Astrocyte (in vitro differentiated cells and primary cell): ENCODE measurements around the gene TATDN2.

Experiments
- CTCF ChIP-seq: IDR thresholded peaks from 2 replicates; pipeline ENCODE4 v1.5.1; 2011; ENCODE audit warnings: low read depth, mild to moderate bottlenecking, inconsistent platforms, low read length, moderate library complexity; ENCODE audit not compliant: insufficient read depth
- EZH2 ChIP-seq: IDR thresholded peaks from 2 replicates; pipeline ENCODE4 v1.6.1; 2012; ENCODE audit warnings: mild to moderate bottlenecking, low read length, inconsistent platforms; ENCODE audit not compliant: insufficient read depth

DNA sequence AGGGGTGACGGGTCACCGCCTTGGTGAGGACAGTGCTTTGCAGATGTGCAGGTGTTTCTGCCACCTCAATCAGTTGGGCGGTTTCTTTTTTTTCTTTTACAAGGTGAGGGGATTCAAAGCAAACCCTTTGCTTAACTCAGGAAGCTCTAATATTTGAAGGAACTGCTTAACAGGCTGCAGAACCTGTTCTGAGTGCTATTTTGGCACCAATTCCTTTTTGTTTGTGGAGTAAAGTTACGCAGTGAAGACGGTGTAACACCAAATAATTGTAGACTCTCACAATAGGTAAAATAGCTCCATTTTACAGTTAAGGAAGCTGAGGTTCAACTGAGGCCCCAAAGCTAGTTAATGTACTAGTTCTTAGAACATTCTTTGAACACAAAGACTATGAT, 37.9 kb downstream of the TATDN2 start:
- TF ChIP-seq CTCF (no peak), EZH2 (no peak)
